Trophoblast cell (in vitro differentiated cells and primary cell): ENCODE results near the gene RARB.

Source experiments
- DNase-seq, 2 donors: peaks; one replicate each; pipeline ENCODE4 v3.0.0-alpha.2; 2016
- H2AFZ ChIP-seq: 2 replicates; pipeline ENCODE4 v1.6.1; 2013; ENCODE audit warnings: low read length, moderate library complexity, mild to moderate bottlenecking; ENCODE audit not compliant: insufficient read depth, poor library complexity
- H2AK5ac ChIP-seq: 2 replicates; pipeline ENCODE4 v1.6.1; 2013; ENCODE audit warnings: mild to moderate bottlenecking, low read length
- H2BK120ac ChIP-seq: 2 replicates; pipeline ENCODE4 v1.6.1; 2013; ENCODE audit warnings: low read length, mild to moderate bottlenecking, moderate library complexity; ENCODE audit not compliant: insufficient read depth, poor library complexity
- H2BK12ac ChIP-seq: 2 replicates; pipeline ENCODE4 v1.6.1; 2013; ENCODE audit warnings: mild to moderate bottlenecking, low read length, moderate library complexity
- H2BK5ac ChIP-seq: 2 replicates; pipeline ENCODE4 v1.6.1; 2013; ENCODE audit warnings: low read length, low read depth, moderate library complexity, mild to moderate bottlenecking; ENCODE audit not compliant: poor library complexity
- H3K14ac ChIP-seq: 2 replicates; pipeline ENCODE4 v1.6.1; 2013; ENCODE audit warnings: mild to moderate bottlenecking, low read length
- H3K18ac ChIP-seq: 2 replicates; pipeline ENCODE4 v1.6.1; 2013; ENCODE audit warnings: mild to moderate bottlenecking, low read length
- H3K23ac ChIP-seq: 2 replicates; pipeline ENCODE4 v1.6.1; 2013; ENCODE audit warnings: low read length
- H3K27ac ChIP-seq: 2 replicates; pipeline ENCODE4 v1.5.1; 2013; ENCODE audit warnings: low read depth, mild to moderate bottlenecking, inconsistent platforms, low read length, moderate library complexity
- H3K27me3 ChIP-seq: 2 replicates; pipeline ENCODE4 v1.6.1; 2013; ENCODE audit warnings: inconsistent platforms, mild to moderate bottlenecking, low read length, moderate library complexity; ENCODE audit not compliant: insufficient read depth
- H3K36me3 ChIP-seq, 2 experiments: 1 replicate in 1 of 2; 2 replicates in 1 of 2; pipeline ENCODE4 v1.6.1; 2013; ENCODE audit warnings: low read length in 2 of 2, mild to moderate bottlenecking in 2 of 2, moderate library complexity in 1 of 2; ENCODE audit not compliant: insufficient read depth in 2 of 2, control insufficient read depth in 1 of 2
- H3K4ac ChIP-seq: 2 replicates; pipeline ENCODE4 v1.6.1; 2013; ENCODE audit warnings: low read depth, mild to moderate bottlenecking, low read length, moderate library complexity
- H3K4me1 ChIP-seq, 2 experiments: 1 replicate in 1 of 2; 2 replicates in 1 of 2; pipeline ENCODE4 v1.6.1; 2013; ENCODE audit warnings: low read length in 2 of 2, mild to moderate bottlenecking in 2 of 2, moderate library complexity in 1 of 2; ENCODE audit not compliant: insufficient read depth in 2 of 2, control insufficient read depth in 1 of 2
- H3K4me2 ChIP-seq: 2 replicates; pipeline ENCODE4 v1.6.1; 2013; ENCODE audit warnings: inconsistent platforms, mild to moderate bottlenecking, low read length, moderate library complexity
- H3K4me3 ChIP-seq: 2 replicates; pipeline ENCODE4 v1.5.1; 2013; ENCODE audit warnings: mild to moderate bottlenecking, low read depth, low read length, inconsistent platforms
- H3K79me1 ChIP-seq: one replicate; pipeline ENCODE4 v1.6.1; 2013; ENCODE audit warnings: low read length
- H3K79me2 ChIP-seq: 2 replicates; pipeline ENCODE4 v1.6.1; 2013; ENCODE audit warnings: low read length, mild to moderate bottlenecking; ENCODE audit not compliant: control insufficient read depth, insufficient read depth, poor library complexity
- H3K9ac ChIP-seq: 2 replicates; pipeline ENCODE4 v1.6.1; 2013; ENCODE audit warnings: mild to moderate bottlenecking, low read length
- H3K9me3 ChIP-seq: 2 replicates; pipeline ENCODE4 v1.6.1; 2013; ENCODE audit warnings: low read depth, mild to moderate bottlenecking, control low read depth, inconsistent platforms, low read length; ENCODE audit not compliant: insufficient read depth
- H4K12ac ChIP-seq: 2 replicates; pipeline ENCODE4 v1.6.1; 2013; ENCODE audit warnings: low read depth, mild to moderate bottlenecking, low read length, moderate library complexity
- H4K8ac ChIP-seq: 2 replicates; pipeline ENCODE4 v1.6.1; 2013; ENCODE audit warnings: low read depth, mild to moderate bottlenecking, low read length, moderate library complexity
- H4K91ac ChIP-seq: one replicate; pipeline ENCODE4 v1.6.1; 2013; ENCODE audit warnings: low read depth, mild to moderate bottlenecking, low read length, moderate library complexity
- WGBS: extraction: QIAGEN DNeasy Blood & Tissue Kit; methylation state at CpG from one replicate; pipeline ENCODE4 v1.1.7; 2013; ENCODE audit warnings: missing lambda C conversion rate; ENCODE audit not compliant: insufficient read length, insufficient coverage; ENCODE audit errors: extremely low coverage; 5-methylcytosine and 5-hydroxymethylcytosine counted together

Gene RARB

DNA sequence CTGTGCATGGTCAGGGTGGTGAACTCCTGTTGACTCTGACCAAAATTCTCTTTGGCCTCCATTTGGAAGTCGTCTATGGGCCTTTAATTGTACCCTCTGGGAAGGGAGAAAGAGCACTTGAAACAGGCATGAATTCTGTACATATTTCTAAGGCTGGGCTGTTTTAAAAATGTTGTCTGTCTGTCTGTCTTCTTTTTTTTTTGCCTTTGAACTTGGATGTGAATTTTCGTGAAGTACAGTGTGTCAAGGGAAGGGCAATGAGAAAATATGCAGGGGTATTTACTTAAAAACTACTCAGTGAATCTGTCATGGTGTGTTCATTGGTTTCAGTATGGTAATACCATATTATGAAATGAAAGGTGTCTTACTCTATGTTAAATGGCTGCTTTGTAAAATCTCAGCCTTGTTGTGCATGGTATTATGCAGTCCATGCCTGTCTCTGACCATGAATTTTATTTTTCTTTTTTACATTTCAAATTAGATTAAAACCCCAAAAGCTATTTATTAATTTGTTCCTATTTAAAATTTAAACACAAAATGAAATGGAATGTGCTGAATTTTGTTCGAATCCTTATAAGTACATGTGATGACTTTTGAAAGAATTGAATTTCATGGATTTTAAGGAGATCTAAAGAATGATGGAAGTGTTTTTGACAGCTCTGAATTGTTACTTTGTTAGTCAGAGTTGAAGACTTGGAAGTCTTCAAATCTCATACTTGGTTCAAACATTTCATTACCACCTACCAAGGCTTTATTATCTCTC is 51.1 kb downstream of the RARB start:
- no peak overlapping the region for H3K4ac ChIP-seq
- H3K79me1 ChIP-seq = no peaks in the 10 kb centered on the region

DNA sequence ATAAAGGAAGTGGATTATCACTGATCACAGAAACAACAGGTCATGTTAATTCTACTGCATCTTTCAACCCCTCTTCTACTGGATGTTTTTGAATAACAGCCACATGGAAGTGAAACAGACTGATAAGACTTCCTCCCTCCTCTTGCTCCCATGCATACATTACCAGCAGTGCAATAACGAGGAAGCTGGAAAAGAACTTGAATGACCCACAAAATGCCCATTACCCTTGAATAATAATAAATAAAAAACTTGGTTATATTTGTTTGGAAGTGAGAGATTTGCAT is 51.6 kb downstream of the RARB start:
- no peak for DNase-seq
- Histone ChIP-seq H2AFZ (no peak overlapping the region), H4K91ac (no peak overlapping the region), H2BK12ac (no peak overlapping the region), H3K4ac (no peak overlapping the region), H2BK5ac (no peak overlapping the region), H3K36me3 (no peaks in the 10 kb centered on the region), H3K18ac (no peak overlapping the region), H2AK5ac (no peak overlapping the region), H3K9ac (no peak overlapping the region), H3K14ac (no peak overlapping the region), H3K27ac (no peak overlapping the region), H2BK120ac (no peak overlapping the region), H3K4me3 (no peak overlapping the region), H3K79me2 (no peaks in the 10 kb centered on the region), H4K12ac (no peak overlapping the region), H3K27me3 (no peaks in the 10 kb centered on the region), H3K9me3 (no peaks in the 10 kb centered on the region), H4K8ac (no peak overlapping the region), H3K4me1 (peaks cover 5 to 6% of the 10 kb centered on the region in 2 experiments), H3K23ac (no peak overlapping the region), H3K4me2 (no peak overlapping the region), H3K79me1 (no peaks in the 10 kb centered on the region)
- WGBS = no CpG with 5 or more reads among the region's 1 CpG

More for the DNA sequence above, 51.1 kb downstream of the RARB start:
- Histone ChIP-seq H3K9me3 (no peaks in the 10 kb centered on the region), H2BK5ac (no peak overlapping the region), H3K4me2 (no peak overlapping the region), H2AFZ (no peak overlapping the region), H4K8ac (no peak overlapping the region), H2BK12ac (no peak overlapping the region), H2AK5ac (no peak overlapping the region), H4K12ac (no peak overlapping the region), H3K27me3 (no peaks in the 10 kb centered on the region), H3K79me2 (no peaks in the 10 kb centered on the region), H3K23ac (no peak overlapping the region), H3K4me1 (peaks cover 5 to 6% of the 10 kb centered on the region in 2 experiments), H4K91ac (no peak overlapping the region), H3K9ac (no peak overlapping the region), H2BK120ac (no peak overlapping the region), H3K18ac (no peak overlapping the region), H3K36me3 (no peaks in the 10 kb centered on the region), H3K14ac (no peak overlapping the region), H3K4me3 (no peak overlapping the region), H3K27ac (no peak overlapping the region)
- peak in 1 of 2 donors; percentile 71 for DNase-seq
- WGBS = no CpG with 5 or more reads among the region's 3 CpGs

DNA sequence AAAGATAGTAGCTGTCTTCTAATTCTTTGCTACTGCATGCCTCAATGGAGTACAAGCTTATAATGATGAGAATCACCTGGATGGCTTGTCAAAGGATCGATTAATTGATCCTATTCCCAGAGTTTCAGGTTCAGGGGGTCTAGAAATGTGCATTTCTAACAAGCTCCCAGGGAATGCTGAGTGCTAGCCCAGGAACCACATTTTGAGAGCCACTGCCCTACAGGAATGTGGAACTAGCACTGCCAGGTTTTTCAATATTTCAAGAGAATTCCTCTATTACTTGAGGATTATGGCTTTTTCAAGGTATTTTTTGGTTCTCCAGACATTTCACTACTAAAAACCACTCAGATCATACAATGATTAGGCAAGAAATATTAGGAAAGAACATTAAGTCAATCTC is 52.7 kb downstream of the RARB start:
- Histone ChIP-seq H3K27me3 (no peaks in the 10 kb centered on the region), H3K4ac (no peak overlapping the region), H3K4me1 (peaks cover 6 to 8% of the 10 kb centered on the region in 2 experiments), H3K18ac (no peak overlapping the region), H2BK12ac (no peak overlapping the region), H4K12ac (no peak overlapping the region), H3K14ac (no peak overlapping the region), H3K36me3 (no peaks in the 10 kb centered on the region), H3K9ac (no peak overlapping the region), H3K4me3 (no peak overlapping the region), H3K4me2 (no peak overlapping the region), H2BK120ac (no peak overlapping the region), H3K9me3 (no peaks in the 10 kb centered on the region), H3K23ac (no peak overlapping the region), H4K8ac (no peak overlapping the region), H3K79me1 (no peaks in the 10 kb centered on the region), H2AK5ac (no peak overlapping the region), H3K27ac (no peak overlapping the region), H2BK5ac (no peak overlapping the region), H4K91ac (no peak overlapping the region), H3K79me2 (no peaks in the 10 kb centered on the region), H2AFZ (no peak overlapping the region)
- peak in 1 of 2 donors; percentile 37 for DNase-seq
- no CpG with 5 or more reads among the region's 1 CpG for WGBS

DNA sequence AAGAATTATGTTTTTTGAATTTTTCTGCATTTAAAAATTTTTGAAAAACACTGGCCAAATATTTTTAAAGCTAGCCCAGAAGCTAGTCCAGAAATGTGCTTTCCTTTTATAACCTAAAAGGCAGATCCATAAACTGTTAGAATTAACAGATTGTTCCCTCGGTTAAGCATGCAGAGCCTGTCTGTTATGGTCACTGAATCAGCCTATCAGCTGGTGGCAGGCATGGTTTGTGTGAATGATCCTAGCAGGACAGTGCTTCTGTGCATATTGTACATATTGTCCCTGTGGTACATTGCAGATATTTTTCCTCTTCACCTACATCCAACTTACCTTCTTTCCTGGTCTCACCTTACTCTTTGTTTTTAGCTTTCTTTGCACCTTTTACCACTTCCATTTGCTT is 53.3 kb downstream of the RARB start:
- H4K12ac ChIP-seq = no peak overlapping the region
- no peak overlapping the region for H3K18ac ChIP-seq
- no peak overlapping the region for H2BK5ac ChIP-seq
- H2BK120ac ChIP-seq = no peak overlapping the region
- no peak overlapping the region for H4K8ac ChIP-seq
- no peak overlapping the region for H3K4me2 ChIP-seq
- no CpG with 5 or more reads among the region's 1 CpG for WGBS
- no peak overlapping the region for H3K14ac ChIP-seq
- no peak overlapping the region for H3K4me3 ChIP-seq
- H3K9ac ChIP-seq = no peak overlapping the region
- H4K91ac ChIP-seq = no peak overlapping the region
- no peaks in the 10 kb centered on the region for H3K79me2 ChIP-seq
- no peak overlapping the region for H2AFZ ChIP-seq
- no peak overlapping the region for H2AK5ac ChIP-seq
- H3K23ac ChIP-seq = no peak overlapping the region
- H3K27me3 ChIP-seq = no peaks in the 10 kb centered on the region
- no peaks in the 10 kb centered on the region for H3K36me3 ChIP-seq
- H3K4me1 ChIP-seq = peaks cover 6 to 8% of the 10 kb centered on the region in 2 experiments
- no peak overlapping the region for H2BK12ac ChIP-seq
- no peaks in the 10 kb centered on the region for H3K79me1 ChIP-seq
- no peak overlapping the region for H3K27ac ChIP-seq
- DNase-seq = no peak
- H3K4ac ChIP-seq = no peak overlapping the region
- H3K9me3 ChIP-seq = no peaks in the 10 kb centered on the region
